NCI-H2171 (cell line): ENCODE data around the gene TAF11L7.
"Not testable (repeated sequence)": the region's sequence is repeated elsewhere in the genome, so short reads cannot be mapped to it uniquely, and the experiment has no call there.

Experiments
- DNase-seq: peaks from one replicate; lab custom pipeline; 2025; lab: John Stamatoyannopoulos, UW

The TAF11L7 gene

GRCh38 chr5:17585658-17586057, at the start of gene TAF11L7:
Gene TAF11L7, minus strand, starts transcription at chr5:17585758.
- DNase-seq = not testable (repeated sequence)

- DNase-seq = no peak
Observed at GRCh38 chr5:17634160-17634559, 48.6 kb upstream of the TAF11L7 start, which contains the start of gene TAF11L14. Gene TAF11L14, plus strand, starts transcription at chr5:17634460.

GRCh38 chr5:17631788-17632187, 46.2 kb upstream of the TAF11L7 start, which contains the start of gene TAF11L13:
Gene TAF11L13, plus strand, starts transcription at chr5:17632088.
- not testable (repeated sequence) for DNase-seq

GRCh38 chr5:17625686-17626085, 40.1 kb upstream of the TAF11L7 start:
- no peak for DNase-seq

- DNase-seq = no peak
Observed at GRCh38 chr5:17620627-17621026, 35.1 kb upstream of the TAF11L7 start.

GRCh38 chr5:17619354-17619753, 33.8 kb upstream of the TAF11L7 start:
- DNase-seq = no peak

GRCh38 chr5:17614872-17615605, 29.5 kb upstream of the TAF11L7 start:
- no peak for DNase-seq

- DNase-seq = not testable (repeated sequence)
Observed at GRCh38 chr5:17610092-17610491, 24.5 kb upstream of the TAF11L7 start, which contains the start of gene TAF11L12. Gene TAF11L12, plus strand, starts transcription at chr5:17610392.

- DNase-seq = not testable (repeated sequence)
Observed at GRCh38 chr5:17607461-17607860, 21.9 kb upstream of the TAF11L7 start.

GRCh38 chr5:17604951-17605350, 19.4 kb upstream of the TAF11L7 start:
- no peak for DNase-seq

- not testable (repeated sequence) for DNase-seq
Observed at GRCh38 chr5:17603880-17604279, 18.3 kb upstream of the TAF11L7 start, which contains the start of gene TAF11L11. Gene TAF11L11, plus strand, starts transcription at chr5:17604183.

- DNase-seq = not testable (repeated sequence)
Observed at GRCh38 chr5:17597728-17598127, 12.2 kb upstream of the TAF11L7 start, which contains the start of gene TAF11L10. Gene TAF11L10, minus strand, starts transcription at chr5:17597828.

- DNase-seq = not testable (repeated sequence)
Observed at GRCh38 chr5:17594255-17594654, 8.7 kb upstream of the TAF11L7 start, which contains the start of gene TAF11L9. Gene TAF11L9, minus strand, starts transcription at chr5:17594394.

GRCh38 chr5:17590860-17591259, 5.3 kb upstream of the TAF11L7 start, which contains the start of gene TAF11L8:
Gene TAF11L8, minus strand, starts transcription at chr5:17590960.
- DNase-seq = not testable (repeated sequence)
